ENCODE data around the gene ACACA. TPM values are rescaled to one million over a fixed set of nuclear protein-coding genes. Genes with fewer than 3 reads are reported as not detected.
"Not testable (repeated sequence)": the region's sequence is repeated elsewhere in the genome, so short reads cannot be mapped to it uniquely, and the experiment has no call there.

The ACACA gene
- total RNA-seq, 1 donor from 2014 or later: 42.4 TPM

- Mint-ChIP-seq H3K9me3 (no peaks in the 10 kb centered on the region), H3K4me3 (peak overlapping the region; percentile 81), H3K36me3 (ENCODE audit: low read depth) (no peaks in the 10 kb centered on the region), H3K27ac (peak overlapping the region; percentile 67), H3K4me1 (peaks cover 18% of the 10 kb centered on the region), H3K27me3 (no peaks in the 10 kb centered on the region)
- TF ChIP-seq, protein P1, sequence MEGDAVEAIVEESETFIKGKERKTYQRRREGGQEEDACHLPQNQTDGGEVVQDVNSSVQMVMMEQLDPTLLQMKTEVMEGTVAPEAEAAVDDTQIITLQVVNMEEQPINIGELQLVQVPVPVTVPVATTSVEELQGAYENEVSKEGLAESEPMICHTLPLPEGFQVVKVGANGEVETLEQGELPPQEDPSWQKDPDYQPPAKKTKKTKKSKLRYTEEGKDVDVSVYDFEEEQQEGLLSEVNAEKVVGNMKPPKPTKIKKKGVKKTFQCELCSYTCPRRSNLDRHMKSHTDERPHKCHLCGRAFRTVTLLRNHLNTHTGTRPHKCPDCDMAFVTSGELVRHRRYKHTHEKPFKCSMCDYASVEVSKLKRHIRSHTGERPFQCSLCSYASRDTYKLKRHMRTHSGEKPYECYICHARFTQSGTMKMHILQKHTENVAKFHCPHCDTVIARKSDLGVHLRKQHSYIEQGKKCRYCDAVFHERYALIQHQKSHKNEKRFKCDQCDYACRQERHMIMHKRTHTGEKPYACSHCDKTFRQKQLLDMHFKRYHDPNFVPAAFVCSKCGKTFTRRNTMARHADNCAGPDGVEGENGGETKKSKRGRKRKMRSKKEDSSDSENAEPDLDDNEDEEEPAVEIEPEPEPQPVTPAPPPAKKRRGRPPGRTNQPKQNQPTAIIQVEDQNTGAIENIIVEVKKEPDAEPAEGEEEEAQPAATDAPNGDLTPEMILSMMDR (IDR thresholded peaks at IDR 0.05): no peak
- ATAC-seq (ENCODE audit: low read depth) (no peak), DNase-seq (no peak)
- intact Hi-C loops (cut with micrococcal nuclease): loop anchor here (1.0 to 2.0 kb wide), 5 partner anchors 38 to 814 kb away; partner anchors contain the start of genes ACACA, DUSP14, SYNRG and TADA2A
- ChIA-PET POLR2A (interaction anchor here (0.6 to 1.3 kb wide), 3 partner anchors 48 to 1839 kb away, joined by 5 to 6 read pairs (median 6); partner anchors contain the start of genes ACACA, SYNRG and TADA2A), CTCF (interaction anchor here (1.3 to 2.5 kb wide), 2 partner anchors 14 to 17 kb away, joined by 4 to 12 read pairs; no protein-coding TSS in a partner anchor)
Measured at GRCh38 chr17:37359682-37360188, 46.9 kb downstream of the ACACA start.

GRCh38 chr17:37358830-37359681 is 47.6 kb downstream of the ACACA start:
- TF ChIP-seq, protein P1 (IDR thresholded peaks at IDR 0.05): no peak
- Mint-ChIP-seq H3K27me3 (no peaks in the 10 kb centered on the region), H3K27ac (peak overlapping the region; percentile 67), H3K4me3 (peak overlapping the region; percentile 81), H3K9me3 (no peaks in the 10 kb centered on the region), H3K4me1 (peaks cover 18% of the 10 kb centered on the region), H3K36me3 (ENCODE audit: low read depth) (no peaks in the 10 kb centered on the region)
- ChIA-PET CTCF (interaction anchor here (1.1 to 1.3 kb wide), 2 partner anchors 14 to 17 kb away, joined by 3 to 4 read pairs; no protein-coding TSS in a partner anchor), POLR2A (interaction anchor here (0.5 to 1.3 kb wide), 7 partner anchors 14 to 1840 kb away, joined by 3 to 6 read pairs (median 5); partner anchors contain the start of genes ACACA, SYNRG and TADA2A)
- ATAC-seq (ENCODE audit: low read depth): peak; percentile 97
- DNase-seq: peak; percentile 93
- intact Hi-C loops (cut with micrococcal nuclease): loop anchor here (1.0 to 2.0 kb wide), 5 partner anchors 38 to 814 kb away; partner anchors contain the start of genes ACACA, DUSP14, SYNRG and TADA2A

DNA sequence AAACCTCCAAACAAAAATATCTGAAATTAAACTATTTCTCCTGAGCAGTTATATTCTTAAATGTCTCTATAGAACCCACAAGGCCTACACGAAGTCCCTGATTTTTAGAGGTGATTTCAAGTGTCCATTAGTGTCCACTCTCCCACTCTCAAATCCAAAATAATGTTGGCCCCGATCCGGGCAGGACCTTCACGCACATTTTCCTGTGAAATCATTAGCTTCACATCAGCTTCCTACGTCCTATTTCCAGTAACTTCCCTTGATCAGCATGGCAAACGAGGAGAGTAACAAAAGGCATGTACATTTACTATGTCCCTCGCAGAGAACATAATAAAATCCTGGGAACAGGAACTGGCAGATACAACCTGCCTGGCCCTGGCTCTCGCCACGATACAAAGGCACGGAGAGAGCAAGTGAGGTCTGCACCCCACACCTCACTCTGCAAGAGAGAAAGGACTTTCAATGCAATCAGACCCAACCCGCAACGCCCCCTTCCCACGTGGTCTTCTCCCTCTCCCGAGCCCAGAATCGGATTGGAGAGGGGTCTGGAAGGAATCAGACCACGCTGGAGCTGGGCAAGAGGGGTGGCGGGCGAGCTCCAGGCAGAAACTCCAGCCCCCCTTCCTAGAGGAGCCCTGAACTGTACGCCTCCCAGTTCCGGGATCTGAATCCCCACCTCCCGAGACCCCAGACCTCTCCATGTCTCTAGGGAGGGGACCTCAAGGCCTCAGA is 48.4 kb downstream of the ACACA start:
- H3K36me3 Mint-ChIP-seq (ENCODE audit: low read depth): peaks cover 3% of the 10 kb centered on the region
- H3K4me1 Mint-ChIP-seq: peaks cover 18% of the 10 kb centered on the region
- POLR2A ChIA-PET: interaction anchor here (0.5 to 1.1 kb wide), 3 partner anchors 15 to 250 kb away, joined by 3 to 6 read pairs (median 5); partner anchors contain the start of gene SYNRG
- H3K4me3 Mint-ChIP-seq: peak overlapping the region; percentile 81
- H3K27me3 Mint-ChIP-seq: no peaks in the 10 kb centered on the region
- no peaks in the 10 kb centered on the region for H3K9me3 Mint-ChIP-seq
- H3K27ac Mint-ChIP-seq: no peak overlapping the region
- peak; percentile 16 for DNase-seq
- intact Hi-C loops (cut with micrococcal nuclease): loop anchor here (2.0 kb wide), 1 partner anchor 251 kb away; the partner anchor contains the start of gene SYNRG
- CTCF ChIA-PET: interaction anchor here (1.1 to 1.3 kb wide), 2 partner anchors 15 to 18 kb away, joined by 3 to 4 read pairs; no protein-coding TSS in a partner anchor
- TF ChIP-seq, protein P1 (IDR thresholded peaks at IDR 0.05): no peak
- no peak for ATAC-seq (ENCODE audit: low read depth)

- H3K4me1 Mint-ChIP-seq: peaks cover 18% of the 10 kb centered on the region
- H3K27me3 Mint-ChIP-seq; ATAC-seq (ENCODE audit: low read depth); H3K9me3 Mint-ChIP-seq; CTCF ChIA-PET; H3K36me3 Mint-ChIP-seq (ENCODE audit: low read depth); POLR2A ChIA-PET; H3K4me3 Mint-ChIP-seq; H3K27ac Mint-ChIP-seq; intact Hi-C loops (cut with micrococcal nuclease); DNase-seq: not testable (repeated sequence)
Measured at GRCh38 chr17:37356796-37357569, 49.7 kb downstream of the ACACA start.

GRCh38 chr17:37346863-37347402 is 59.7 kb downstream of the ACACA start:
- H3K36me3 Mint-ChIP-seq (ENCODE audit: low read depth); POLR2A ChIA-PET; DNase-seq; H3K27me3 Mint-ChIP-seq; intact Hi-C loops (cut with micrococcal nuclease); H3K4me3 Mint-ChIP-seq; H3K9me3 Mint-ChIP-seq; H3K4me1 Mint-ChIP-seq; H3K27ac Mint-ChIP-seq; CTCF ChIA-PET; ATAC-seq (ENCODE audit: low read depth): not testable (repeated sequence)
